Omental fat pad (tissue), 4 donors: ENCODE measurements around the gene DXO. TPM values are rescaled to one million over a fixed set of nuclear protein-coding genes. Genes with fewer than 3 reads are reported as not detected.

Experiments
- ATAC-seq: fragments of 150-250 bp; one replicate; pipeline ENCODE4 v1.9.1; 2016; ENCODE audit warnings: mild to moderate bottlenecking, moderate library complexity; ENCODE audit not compliant: low FRiP score
- DNase-seq: peaks from one replicate; pipeline ENCODE4 v3.0.0-alpha.2; 2019; ENCODE audit warnings: low spot score
- total RNA-seq, 4 donors: library from RNA; depleted of rRNA; stranded (reverse); fragments of >200 nt; gene quantifications; one replicate each; pipeline ENCODE4 v1.1.0, GENCODE V29; 2016
- TF ChIP-seq, protein P1 (sequence below), 3 donors: fragments of 450-650 bp; IDR thresholded peaks; one replicate each; pipeline ENCODE4 v1.5.1; 2016 to 2017; ENCODE audit warnings: antibody characterized with exemption in 3 of 3, mild to moderate bottlenecking in 3 of 3, moderate library complexity in 2 of 3

The DXO gene
- total RNA-seq, 4 donors from 2014 or later: 15.6 to 19.9 (median 18.4) TPM

DNA sequence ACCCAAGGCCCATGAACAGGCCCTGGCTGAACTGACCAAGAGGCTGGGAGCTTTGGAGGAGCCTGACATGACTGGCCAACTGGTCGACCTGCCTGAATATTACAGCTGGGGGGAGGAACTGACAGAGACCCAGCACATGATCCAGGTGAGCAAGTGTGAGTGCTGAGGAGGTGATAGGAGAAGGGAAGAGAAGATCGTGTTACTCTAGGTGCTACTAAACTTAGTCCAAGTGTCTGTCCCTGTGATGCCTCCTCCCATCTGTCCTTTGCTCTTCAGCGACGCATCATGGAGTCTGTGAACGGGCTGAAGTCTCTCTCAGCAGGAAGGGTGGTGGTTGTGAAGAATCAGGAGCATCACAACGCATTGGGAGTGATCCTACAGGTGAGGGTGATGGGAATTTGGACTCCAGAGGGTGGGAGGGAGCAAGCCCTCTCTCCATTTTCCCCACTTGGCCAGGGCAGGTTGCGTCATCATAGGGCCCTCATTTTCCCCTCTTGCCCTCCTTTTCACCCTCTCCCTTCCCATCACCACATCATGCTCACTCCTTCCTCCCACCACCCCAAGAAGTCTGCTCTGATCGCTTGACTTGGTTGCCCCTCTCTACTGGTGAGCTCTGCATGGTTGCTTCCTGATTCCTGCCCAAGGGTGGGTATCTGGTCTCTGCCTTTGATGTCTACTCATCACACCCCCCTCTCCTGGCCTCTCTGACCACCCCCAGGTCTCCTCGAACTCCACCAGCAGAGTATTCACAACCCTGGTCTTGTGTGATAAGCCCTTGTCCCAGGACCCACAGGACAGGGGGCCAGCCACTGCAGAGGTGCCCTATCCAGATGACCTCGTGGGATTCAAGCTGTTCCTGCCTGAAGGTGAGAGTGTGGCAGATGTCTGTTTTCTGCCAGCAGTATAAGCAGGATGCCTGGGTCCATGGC, 4.7 kb downstream of the DXO start:
- ATAC-seq (no peak), DNase-seq (no peak)
- TF ChIP-seq, protein P1, sequence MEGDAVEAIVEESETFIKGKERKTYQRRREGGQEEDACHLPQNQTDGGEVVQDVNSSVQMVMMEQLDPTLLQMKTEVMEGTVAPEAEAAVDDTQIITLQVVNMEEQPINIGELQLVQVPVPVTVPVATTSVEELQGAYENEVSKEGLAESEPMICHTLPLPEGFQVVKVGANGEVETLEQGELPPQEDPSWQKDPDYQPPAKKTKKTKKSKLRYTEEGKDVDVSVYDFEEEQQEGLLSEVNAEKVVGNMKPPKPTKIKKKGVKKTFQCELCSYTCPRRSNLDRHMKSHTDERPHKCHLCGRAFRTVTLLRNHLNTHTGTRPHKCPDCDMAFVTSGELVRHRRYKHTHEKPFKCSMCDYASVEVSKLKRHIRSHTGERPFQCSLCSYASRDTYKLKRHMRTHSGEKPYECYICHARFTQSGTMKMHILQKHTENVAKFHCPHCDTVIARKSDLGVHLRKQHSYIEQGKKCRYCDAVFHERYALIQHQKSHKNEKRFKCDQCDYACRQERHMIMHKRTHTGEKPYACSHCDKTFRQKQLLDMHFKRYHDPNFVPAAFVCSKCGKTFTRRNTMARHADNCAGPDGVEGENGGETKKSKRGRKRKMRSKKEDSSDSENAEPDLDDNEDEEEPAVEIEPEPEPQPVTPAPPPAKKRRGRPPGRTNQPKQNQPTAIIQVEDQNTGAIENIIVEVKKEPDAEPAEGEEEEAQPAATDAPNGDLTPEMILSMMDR (IDR thresholded peaks at IDR 0.05): no peak

DNA sequence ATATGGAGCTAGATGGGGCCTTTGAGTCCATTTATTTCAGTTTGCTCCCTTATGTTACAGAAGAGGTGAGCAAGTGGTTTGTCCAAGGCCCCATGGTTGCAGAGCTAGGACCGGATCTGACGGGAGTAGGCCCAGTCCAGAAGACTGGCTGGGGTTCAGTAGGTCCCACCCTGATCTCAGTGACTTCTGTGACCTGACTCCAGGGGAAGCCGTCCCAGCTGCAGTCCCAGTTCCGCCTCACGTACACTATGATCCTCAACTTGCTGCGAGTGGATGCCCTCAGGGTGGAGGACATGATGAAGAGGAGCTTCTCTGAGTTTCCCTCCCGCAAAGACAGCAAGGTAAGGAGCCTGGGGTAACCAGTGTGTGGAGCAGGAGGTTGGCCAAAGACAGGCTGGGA, 5.4 kb downstream of the DXO start:
- DNase-seq (no peak), ATAC-seq (no peak)
- TF ChIP-seq, protein P1 (IDR thresholded peaks at IDR 0.05): no peak

DNA sequence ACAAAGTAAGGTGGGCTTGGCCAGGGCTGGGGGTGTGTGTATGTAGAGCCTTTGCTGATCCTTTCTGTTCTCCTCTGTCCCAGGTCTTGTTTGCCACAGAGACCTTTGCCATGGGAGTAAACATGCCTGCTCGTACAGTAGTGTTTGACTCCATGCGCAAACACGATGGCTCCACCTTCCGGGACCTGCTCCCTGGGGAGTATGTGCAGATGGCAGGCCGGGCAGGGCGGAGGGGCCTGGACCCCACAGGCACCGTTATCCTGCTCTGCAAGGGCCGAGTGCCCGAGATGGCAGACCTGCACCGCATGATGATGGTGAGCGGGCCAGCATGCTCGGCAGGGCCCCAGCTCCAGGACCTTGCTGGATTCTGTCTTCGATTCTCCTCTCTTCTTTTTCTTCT, 6.2 kb downstream of the DXO start:
- DNase-seq (no peak), ATAC-seq (no peak)
- TF ChIP-seq, protein P1 (IDR thresholded peaks at IDR 0.05): no peak

DNA sequence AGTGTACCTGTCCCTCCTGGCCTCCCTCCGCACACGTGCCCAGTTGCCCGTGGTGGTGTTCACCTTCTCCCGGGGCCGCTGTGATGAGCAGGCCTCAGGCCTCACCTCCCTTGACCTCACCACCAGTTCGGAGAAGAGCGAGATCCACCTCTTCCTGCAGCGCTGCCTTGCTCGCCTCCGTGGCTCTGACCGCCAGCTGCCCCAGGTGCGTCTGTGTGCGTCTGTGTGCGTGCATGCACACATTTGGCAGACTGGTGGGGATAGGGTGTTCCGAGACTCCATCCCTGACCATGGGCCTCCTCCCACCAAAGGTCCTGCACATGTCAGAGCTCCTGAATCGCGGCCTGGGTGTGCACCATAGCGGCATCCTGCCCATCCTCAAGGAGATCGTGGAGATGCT, 8.0 kb downstream of the DXO start:
- TF ChIP-seq, protein P1 (IDR thresholded peaks at IDR 0.05): no peak
- no peak for ATAC-seq
- DNase-seq: no peak

DNA sequence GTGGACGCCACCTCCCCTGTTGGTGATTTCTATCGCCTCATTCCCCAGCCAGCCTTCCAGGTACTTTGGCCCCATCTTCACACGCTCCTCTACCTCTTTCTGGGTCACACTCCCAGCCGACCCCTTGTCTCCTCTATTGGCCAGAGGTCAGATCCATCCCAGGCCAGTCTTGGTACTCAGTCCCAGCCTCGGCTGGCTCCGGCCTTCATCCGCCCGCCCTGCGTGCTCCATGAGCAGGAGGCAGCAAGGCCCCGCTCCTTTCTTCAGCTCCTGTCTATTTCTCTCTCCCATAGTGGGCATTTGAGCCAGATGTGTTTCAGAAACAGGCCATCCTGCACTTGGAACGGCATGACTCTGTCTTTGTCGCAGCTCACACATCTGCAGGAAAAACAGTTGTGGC, 10.3 kb downstream of the DXO start:
- no peak for DNase-seq
- TF ChIP-seq, protein P1 (IDR thresholded peaks at IDR 0.05): no peak
- no peak for ATAC-seq

DNA sequence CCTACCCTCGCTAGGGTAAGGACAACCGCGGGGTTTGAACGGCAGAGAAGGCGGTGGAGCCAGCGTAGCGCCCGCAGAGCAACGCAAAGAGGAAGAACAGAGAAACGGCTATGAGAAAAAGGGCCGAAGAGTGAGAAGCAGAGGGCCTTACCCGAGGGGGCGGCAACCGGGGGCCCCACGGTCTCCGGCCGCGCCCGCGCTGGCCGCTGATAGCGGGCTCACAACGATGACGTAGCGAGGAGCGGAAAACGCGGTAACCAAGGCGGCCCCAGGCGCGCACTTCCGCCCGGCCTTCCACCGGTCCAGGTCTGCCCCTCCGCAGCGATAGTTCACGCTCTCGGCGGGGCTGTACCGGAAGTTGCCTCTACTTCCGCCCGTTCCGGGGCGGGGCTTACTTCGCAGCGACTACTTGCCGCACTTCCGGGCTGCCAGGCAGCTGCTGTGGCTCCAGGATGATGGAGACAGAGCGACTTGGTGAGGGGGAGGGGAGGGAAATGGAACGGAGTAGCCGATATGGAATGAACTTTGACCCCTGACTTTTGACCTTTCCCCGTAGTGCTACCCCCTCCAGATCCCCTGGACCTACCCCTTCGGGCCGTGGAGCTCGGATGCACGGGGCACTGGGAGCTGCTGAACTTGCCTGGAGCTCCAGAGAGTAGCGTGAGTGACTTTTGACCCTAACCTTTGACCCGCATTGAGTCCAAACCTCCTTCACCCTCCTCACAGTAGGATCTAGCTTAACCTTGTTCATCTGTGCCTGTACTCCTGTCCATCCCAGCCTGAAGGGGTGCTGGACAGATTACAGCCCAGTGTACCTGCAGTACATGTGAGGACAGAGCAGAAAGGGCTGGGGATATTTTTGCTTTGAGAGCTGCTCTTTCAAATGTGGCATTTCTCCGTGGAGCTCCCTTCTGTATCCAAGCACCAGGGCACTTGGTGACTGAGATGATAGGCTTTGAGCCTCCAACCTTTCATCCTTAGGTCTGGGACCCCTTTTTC, 12.9 kb downstream of the DXO start, which contains the start of the genes NELFE and SKIC2:
Gene NELFE, minus strand, starts transcription at position 231 of the 999 bp plus-strand sequence. CDS start 525 bp downstream, outside the sequence.
Gene SKIC2, plus strand, starts transcription at position 435 of the 999 bp plus-strand sequence. Its CDS starts 18 bp downstream, at position 453.
- peak; percentile 97 for ATAC-seq
- peak; percentile 86 for DNase-seq
- TF ChIP-seq, protein P1 (IDR thresholded peaks at IDR 0.05): no peak
